Endothelial cell of umbilical vein (primary cell): ENCODE data around the gene CAP2.

Experiments
- CTCF ChIP-seq, 2 donors: IDR thresholded peaks; 1 replicate in 1 of 2; 2 replicates in 1 of 2; pipeline ENCODE4 v1.5.1; 2011; ENCODE audit warnings: low read length in 2 of 2, mild to moderate bottlenecking in 2 of 2, moderate library complexity in 2 of 2, control low read depth in 1 of 2, inconsistent platforms in 1 of 2, low read depth in 1 of 2; ENCODE audit not compliant: insufficient read depth in 1 of 2; ENCODE audit errors: extremely low read depth in 1 of 2
- POLR2A ChIP-seq: IDR thresholded peaks from 2 replicates; pipeline ENCODE4 v1.6.1; 2012; ENCODE audit warnings: low read depth, mild to moderate bottlenecking, control low read depth, low read length
- POLR2AphosphoS5 ChIP-seq: IDR thresholded peaks from 2 replicates; pipeline ENCODE4 v1.6.1; 2012; ENCODE audit warnings: low read depth, mild to moderate bottlenecking, control low read depth, low read length, moderate library complexity; ENCODE audit not compliant: insufficient read depth

- TF ChIP-seq POLR2AphosphoS5 (no peak), POLR2A (no peak), CTCF (IDR thresholded peaks at IDR 0.05; ENCODE audit: extremely low read depth in 1 of 2, insufficient read depth in 1 of 2, low read depth in 1 of 2, low read length in 2 of 2) (no peak)
These were observed 38.2 kb downstream of the CAP2 start for GRCh38 chr6:17431581-17431980.
